A673 (cell line): Measurements from ENCODE around the gene PPM1E.

ENCODE experiments used
- EZH2 ChIP-seq: fragments of 200-600 bp; sonication (generic); IDR thresholded peaks from 2 replicates; pipeline ENCODE4 v1.6.1; 2017; ENCODE audit warnings: borderline replicate concordance, low read depth, mild to moderate bottlenecking, mixed read lengths, antibody characterized with exemption, low read length; ENCODE audit not compliant: poor library complexity, severe bottlenecking
- TF ChIP-seq, protein P1 (sequence below): fragments of 300-800, 200-600 bp; sonication (generic); conservative IDR thresholded peaks from 2 replicates; pipeline ENCODE4 v1.5.1; 2017; ENCODE audit warnings: low read depth, mild to moderate bottlenecking, antibody characterized with exemption, low read length, moderate library complexity, mixed read lengths

DNA sequence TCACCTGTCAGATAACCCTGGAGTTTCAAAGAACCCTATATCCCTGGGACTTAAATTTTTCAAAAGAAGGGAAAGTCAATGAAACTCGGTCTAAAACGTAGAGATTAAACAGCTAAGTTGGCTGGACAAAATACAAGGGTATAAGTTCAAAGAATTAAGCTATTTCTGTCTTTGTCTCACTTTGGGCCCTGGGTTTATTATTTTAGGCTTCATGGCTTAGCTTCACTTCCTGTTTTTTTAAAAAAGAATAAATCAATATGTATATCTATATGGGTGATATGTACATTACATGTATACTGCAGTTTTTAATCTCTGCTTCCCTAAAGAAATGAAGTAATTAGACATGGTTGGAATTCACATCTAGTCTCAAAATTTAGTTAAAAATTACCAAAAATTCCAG is 218.7 kb downstream of the PPM1E start:
- TF ChIP-seq, protein P1, sequence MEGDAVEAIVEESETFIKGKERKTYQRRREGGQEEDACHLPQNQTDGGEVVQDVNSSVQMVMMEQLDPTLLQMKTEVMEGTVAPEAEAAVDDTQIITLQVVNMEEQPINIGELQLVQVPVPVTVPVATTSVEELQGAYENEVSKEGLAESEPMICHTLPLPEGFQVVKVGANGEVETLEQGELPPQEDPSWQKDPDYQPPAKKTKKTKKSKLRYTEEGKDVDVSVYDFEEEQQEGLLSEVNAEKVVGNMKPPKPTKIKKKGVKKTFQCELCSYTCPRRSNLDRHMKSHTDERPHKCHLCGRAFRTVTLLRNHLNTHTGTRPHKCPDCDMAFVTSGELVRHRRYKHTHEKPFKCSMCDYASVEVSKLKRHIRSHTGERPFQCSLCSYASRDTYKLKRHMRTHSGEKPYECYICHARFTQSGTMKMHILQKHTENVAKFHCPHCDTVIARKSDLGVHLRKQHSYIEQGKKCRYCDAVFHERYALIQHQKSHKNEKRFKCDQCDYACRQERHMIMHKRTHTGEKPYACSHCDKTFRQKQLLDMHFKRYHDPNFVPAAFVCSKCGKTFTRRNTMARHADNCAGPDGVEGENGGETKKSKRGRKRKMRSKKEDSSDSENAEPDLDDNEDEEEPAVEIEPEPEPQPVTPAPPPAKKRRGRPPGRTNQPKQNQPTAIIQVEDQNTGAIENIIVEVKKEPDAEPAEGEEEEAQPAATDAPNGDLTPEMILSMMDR, result no peak
- TF ChIP-seq EZH2, result no peak
